IMR-90 (cell line): Measurements from ENCODE around the gene SPTBN5. TPM values are rescaled to one million over a fixed set of nuclear protein-coding genes. Genes with fewer than 3 reads are reported as not detected.
A peak's percentile ranks its signal among the peaks of the same experiment; 100 is the strongest.

Source experiments
- ATAC-seq: fragments of 200-7000 bp; cut with Tn5 transposase; 2 replicates; pipeline ENCODE4 v1.9.1; 2020; ENCODE audit warnings: low read depth, mild to moderate bottlenecking, moderate library complexity
- BruUV-seq: library from RNA; stranded (reverse); fragments of 400-500 nt; replicated peaks from 2 replicates; lab custom pipeline; 2021; lab: Mats Ljungman, UMichigan
- CTCF ChIA-PET: fragments of 300-600 bp; formaldehyde crosslinking; extraction: SDS; loops from one replicate; lab custom pipeline; 2021; ENCODE audit warnings: antibody characterized with exemption; lab: Yijun Ruan, JAX
- POLR2A ChIA-PET: fragments of 300-600 bp; sonication (Branson Sonifier 250); formaldehyde crosslinking; loops from one replicate; lab custom pipeline; 2022; ENCODE audit warnings: antibody characterized with exemption; ENCODE audit not compliant: unreplicated experiment; lab: Charles Lee
- DNase-seq: peaks from one replicate; pipeline ENCODE4 v3.0.0; 2013
- H2AFZ ChIP-seq: replicated peaks from 2 replicates; pipeline ENCODE3; 2013; ENCODE audit warnings: low read length, mild to moderate bottlenecking; ENCODE audit not compliant: poor library complexity
- H2AK5ac ChIP-seq: 2 replicates; pipeline ENCODE4 v1.6.1; 2013; ENCODE audit warnings: low read depth, low read length, inconsistent platforms
- H2AK9ac ChIP-seq: replicated peaks from 2 replicates; pipeline ENCODE3; 2013; ENCODE audit warnings: mild to moderate bottlenecking, low read depth, low read length, moderate library complexity; ENCODE audit not compliant: poor library complexity
- H2BK120ac ChIP-seq: 2 replicates; pipeline ENCODE4 v1.6.1; 2013; ENCODE audit warnings: low read depth, low read length, inconsistent platforms
- H2BK15ac ChIP-seq: 3 replicates; pipeline ENCODE4 v1.6.1; 2013; ENCODE audit warnings: low read depth, low read length, inconsistent platforms
- H2BK20ac ChIP-seq: 2 replicates; pipeline ENCODE4 v1.6.1; 2013; ENCODE audit warnings: low read depth, mild to moderate bottlenecking, inconsistent platforms, low read length, moderate library complexity
- H2BK5ac ChIP-seq: 2 replicates; pipeline ENCODE4 v1.6.1; 2013; ENCODE audit warnings: mild to moderate bottlenecking, low read depth, low read length, inconsistent platforms; ENCODE audit not compliant: poor library complexity, severe bottlenecking
- H3K14ac ChIP-seq: replicated peaks from 2 replicates; pipeline ENCODE4 v1.6.1; 2013; ENCODE audit warnings: low read depth, low read length, inconsistent platforms
- H3K18ac ChIP-seq: 2 replicates; pipeline ENCODE4 v1.6.1; 2013; ENCODE audit warnings: low read depth, low read length, control low read depth
- H3K23ac ChIP-seq: 2 replicates; pipeline ENCODE4 v1.6.1; 2013; ENCODE audit warnings: low read depth, low read length, inconsistent platforms
- H3K27ac ChIP-seq: 2 replicates; pipeline ENCODE4 v1.5.1; 2013; ENCODE audit warnings: mild to moderate bottlenecking, control low read depth, low read length; ENCODE audit not compliant: insufficient read depth
- H3K27me3 ChIP-seq: 2 replicates; pipeline ENCODE4 v1.6.1; 2013; ENCODE audit warnings: low read length; ENCODE audit not compliant: control insufficient read depth, insufficient read depth
- H3K36me3 ChIP-seq: 2 replicates; pipeline ENCODE4 v1.6.1; 2013; ENCODE audit warnings: low read length, mixed read lengths; ENCODE audit not compliant: control insufficient read depth, insufficient read depth
- H3K4ac ChIP-seq: 2 replicates; pipeline ENCODE4 v1.6.1; 2013; ENCODE audit warnings: low read depth, low read length, inconsistent platforms
- H3K4me1 ChIP-seq: 2 replicates; pipeline ENCODE4 v1.6.1; 2013; ENCODE audit warnings: low read length, mixed read lengths; ENCODE audit not compliant: control insufficient read depth, insufficient read depth
- H3K4me2 ChIP-seq: 2 replicates; pipeline ENCODE4 v1.6.1; 2013; ENCODE audit warnings: low read depth, mild to moderate bottlenecking, control low read depth, low read length, moderate library complexity
- H3K4me3 ChIP-seq: 2 replicates; pipeline ENCODE4 v1.5.1; 2013; ENCODE audit warnings: low read depth, mild to moderate bottlenecking, control low read depth, low read length, moderate library complexity; ENCODE audit not compliant: insufficient read depth
- H3K56ac ChIP-seq: 2 replicates; pipeline ENCODE4 v1.6.1; 2013; ENCODE audit warnings: low read length, inconsistent platforms; ENCODE audit not compliant: insufficient read depth; ENCODE audit errors: extremely low read depth
- H3K79me1 ChIP-seq, 2 experiments: 2 replicates each; pipeline ENCODE4 v1.6.1; 2013; ENCODE audit warnings: low read length in 2 of 2, inconsistent platforms in 1 of 2, low read depth in 1 of 2
- H3K9ac ChIP-seq: 2 replicates; pipeline ENCODE4 v1.6.1; 2013; ENCODE audit warnings: low read depth, low read length, control low read depth
- H3K9me1 ChIP-seq: 2 replicates; pipeline ENCODE4 v1.6.1; 2013; ENCODE audit warnings: low read length, inconsistent platforms; ENCODE audit not compliant: insufficient read depth
- H3K9me3 ChIP-seq: 2 replicates; pipeline ENCODE4 v1.6.1; 2013; ENCODE audit warnings: low read length; ENCODE audit not compliant: control insufficient read depth, insufficient read depth
- H4K20me1 ChIP-seq: 2 replicates; pipeline ENCODE4 v1.6.1; 2013; ENCODE audit warnings: low read length, inconsistent platforms; ENCODE audit not compliant: insufficient read depth
- H4K5ac ChIP-seq: 2 replicates; pipeline ENCODE4 v1.6.1; 2013; ENCODE audit warnings: mild to moderate bottlenecking, low read depth, low read length, control low read depth
- H4K8ac ChIP-seq, 2 experiments: 2 replicates each; pipeline ENCODE4 v1.6.1; 2013; ENCODE audit warnings: low read depth in 2 of 2, low read length in 2 of 2, control low read depth in 1 of 2, inconsistent platforms in 1 of 2
- H4K91ac ChIP-seq: 2 replicates; pipeline ENCODE4 v1.6.1; 2013; ENCODE audit warnings: low read depth, low read length, inconsistent platforms; ENCODE audit not compliant: insufficient read depth
- BHLHE40 ChIP-seq: fragments of 150-350 bp; IDR thresholded peaks from 2 replicates; pipeline ENCODE4 v1.6.1; 2016; ENCODE audit warnings: mild to moderate bottlenecking, low read depth, low read length
- CEBPB ChIP-seq: IDR thresholded peaks from 2 replicates; pipeline ENCODE4 v1.6.1; 2012; ENCODE audit warnings: low read depth, low read length, improper control_type of control experiment
- CTCF ChIP-seq: conservative IDR thresholded peaks from 2 replicates; pipeline ENCODE4 v1.5.1; 2012; ENCODE audit warnings: mild to moderate bottlenecking, low read depth, low read length, improper control_type of control experiment
- FOS ChIP-seq: fragments of 150-350 bp; IDR thresholded peaks from 2 replicates; pipeline ENCODE4 v1.6.1; 2016; ENCODE audit warnings: low read depth, low read length
- USF2 ChIP-seq: fragments of 150-350 bp; IDR thresholded peaks from 2 replicates; pipeline ENCODE4 v1.6.1; 2017; ENCODE audit warnings: mild to moderate bottlenecking, antibody characterized with exemption, low read length, low read depth
- WGBS, 2 experiments: methylation state at CpG; one replicate each; pipeline versions ENCODE4 v1.1.5 to v1.1.7; 2013; ENCODE audit warnings: missing lambda C conversion rate in 2 of 2; ENCODE audit not compliant: insufficient read length in 1 of 2; ENCODE audit errors: extremely low coverage in 2 of 2; 5-methylcytosine and 5-hydroxymethylcytosine counted together
- dilution Hi-C: fragments of 300-500 bp; cut with HindIII; formaldehyde crosslinking; loops from one replicate; pipeline ENCODE4 v1.14.3; 2018; ENCODE audit warnings: low sequenced_read_pairs; ENCODE audit not compliant: unreplicated experiment
- in situ Hi-C: fragments of 300-500 bp; cut with MboI; formaldehyde crosslinking; loops from 3 replicates; pipeline ENCODE4 v1.14.3; 2019; ENCODE audit warnings: low sequenced_read_pairs, inconsistent platforms, mixed read lengths
- intact Hi-C: fragments of 100-400 bp; cut with micrococcal nuclease; formaldehyde crosslinking; loops from 2 replicates; pipeline ENCODE4 v1.10.0; 2022
- polyA plus RNA-seq, 3 experiments: library from polyadenylated mRNA; depleted of rRNA; stranded (reverse); fragments of >200 nt; gene quantifications; 2 replicates each; pipeline ENCODE4 v1.2.3, GENCODE V29; 2012; ENCODE audit warnings: low replicate concordance in 1 of 3
- total RNA-seq: library from RNA; depleted of rRNA; stranded (reverse); fragments of >200 nt; gene quantifications from 2 replicates; pipeline ENCODE4 v1.2.3, GENCODE V29; 2012

SPTBN5 gene
- total and polyA plus RNA-seq, 2 of the 4 experiments (the other 2 are of a cell fraction): under 0.01 to 0.38 TPM

DNA sequence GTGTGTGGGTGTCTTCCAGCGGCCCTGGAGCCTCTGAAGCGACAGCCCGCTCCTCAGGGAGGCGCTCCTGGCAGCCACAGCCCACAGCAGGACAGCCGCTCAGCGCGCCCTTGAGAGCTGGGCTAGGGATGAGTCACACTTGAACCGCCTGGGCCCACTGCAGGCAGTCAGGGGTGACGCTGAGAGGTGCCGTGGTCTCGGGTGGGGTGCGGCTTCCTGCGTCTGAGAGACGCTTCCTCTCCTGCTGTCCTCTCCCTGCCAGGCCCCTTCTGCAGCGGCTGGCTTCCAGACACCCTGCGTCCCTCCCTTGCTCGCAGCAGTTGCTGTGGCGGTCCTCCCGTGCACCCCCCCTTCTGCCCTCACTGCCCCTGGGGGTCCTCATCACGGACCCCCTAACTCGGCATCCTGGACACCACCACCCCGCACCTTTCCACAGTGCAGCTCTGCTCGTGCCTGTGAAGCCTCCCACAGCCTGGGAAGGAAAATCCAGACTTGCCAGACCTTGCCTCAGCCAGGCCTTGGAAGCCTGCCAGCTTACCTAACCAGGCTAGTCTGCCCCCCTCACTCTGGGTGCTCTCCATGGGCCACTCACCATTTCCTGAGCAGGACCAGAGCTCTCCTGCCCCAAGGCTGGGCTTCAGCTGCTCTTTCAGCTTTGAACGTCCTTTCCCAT, 1.1 kb upstream of the SPTBN5 start:
- intact Hi-C loops: no loop called here
- H3K9ac ChIP-seq: no peak overlapping the region
- dilution Hi-C loops: no loop called here

More for the DNA sequence above, 1.1 kb upstream of the SPTBN5 start:
- peak overlapping the region in 1 of 2 experiments; percentile 45; a peak in 1 of 4 replicates for H4K8ac ChIP-seq
- H3K18ac ChIP-seq: no peak overlapping the region
- H2BK5ac ChIP-seq: no peak overlapping the region
- H3K27ac ChIP-seq: no peak overlapping the region
- POLR2A ChIA-PET: no interaction called here
- H3K36me3 ChIP-seq: peaks cover 5% of the 10 kb centered on the region; the same call in 1 of the 2 replicates
- in situ Hi-C loops: no loop called here
- WGBS, 2 experiments: 34% methylated on average over 16 of the region's 24 CpGs; no CpG with 5 or more reads in 1 of the 2 experiments
- peaks cover 6% of the 10 kb centered on the region; the same call in 1 of the 2 replicates for H3K4me1 ChIP-seq
- peak; percentile 78 for DNase-seq
- H4K20me1 ChIP-seq: no peaks in the 10 kb centered on the region
- CTCF ChIA-PET: interaction anchor here (0.6 to 1.3 kb wide), 3 partner anchors 10 to 459 kb away, joined by 3 to 5 read pairs (median 4); no protein-coding TSS in a partner anchor
- peak overlapping the region; percentile 75 for H2AFZ ChIP-seq
- TF ChIP-seq CTCF (0 out of 2 replicates have a peak, but pooled peaks have one; percentile 15), FOS (peak; percentile 73; the same call in 1 of the 2 replicates), USF2 (no peak), CEBPB (peak; percentile 27; the same call in 1 of the 2 replicates), BHLHE40 (peak; percentile 46)
- H2BK120ac ChIP-seq: no peak overlapping the region
- H4K91ac ChIP-seq: 0 out of 2 replicates have a peak overlapping the region, but pooled peaks have one; percentile 4
- H2AK5ac ChIP-seq: peak overlapping the region; percentile 7
- no peak overlapping the region for H3K4me3 ChIP-seq
- H3K4ac ChIP-seq: peak overlapping the region; percentile 29
- H3K4me2 ChIP-seq: 0 out of 2 replicates have a peak overlapping the region, but pooled peaks have one; percentile 41
- no TSS peak for BruUV-seq
- no peaks in the 10 kb centered on the region for H3K79me1 ChIP-seq
- no peaks in the 10 kb centered on the region for H3K9me3 ChIP-seq
- H2BK20ac ChIP-seq: no peak overlapping the region
- H3K23ac ChIP-seq: no peak overlapping the region
- peaks cover 6% of the 10 kb centered on the region; the same call in 1 of the 2 replicates for H3K9me1 ChIP-seq
- peak overlapping the region; percentile 61; the same call in 1 of the 2 replicates for H3K14ac ChIP-seq
- H3K27me3 ChIP-seq: peaks cover 4% of the 10 kb centered on the region; the same call in 1 of the 2 replicates
- H2BK15ac ChIP-seq: no peak overlapping the region
- peak overlapping the region; percentile 91 for H2AK9ac ChIP-seq
- no peak overlapping the region for H4K5ac ChIP-seq
- H3K56ac ChIP-seq: no peak overlapping the region
- ATAC-seq: peak; percentile 92
